Kidney epithelial cell (primary cell): ENCODE results near the gene CRACR2B. TPM values are rescaled to one million over a fixed set of nuclear protein-coding genes. Genes with fewer than 3 reads are reported as not detected.
A peak's percentile ranks its signal among the peaks of the same experiment; 100 is the strongest.

Experiments
- DNase-seq: peaks from one replicate; pipeline ENCODE4 v3.0.0-alpha.2; 2010; ENCODE audit warnings: low read depth
- H3K27me3 ChIP-seq: 2 replicates; pipeline ENCODE4 v1.6.0; 2011; ENCODE audit warnings: low read length; ENCODE audit not compliant: control insufficient read depth, insufficient read depth
- H3K36me3 ChIP-seq: 2 replicates; pipeline ENCODE4 v1.5.1; 2011; ENCODE audit warnings: low read length; ENCODE audit not compliant: control insufficient read depth, insufficient read depth
- H3K4me3 ChIP-seq: 2 replicates; pipeline ENCODE4 v1.5.1; 2011; ENCODE audit warnings: low read depth, mild to moderate bottlenecking, control low read depth, low read length
- CTCF ChIP-seq: IDR thresholded peaks from 2 replicates; pipeline ENCODE4 v1.5.1; 2011; ENCODE audit warnings: mild to moderate bottlenecking, moderate library complexity, low read length, control low read depth, inconsistent platforms; ENCODE audit not compliant: insufficient read depth, poor library complexity, severe bottlenecking
- total RNA-seq: library from RNA; depleted of rRNA; stranded (reverse); fragments of >200 nt; gene quantifications from 2 replicates; pipeline ENCODE4 v1.2.3, GENCODE V29; 2015

The CRACR2B gene
- total RNA-seq = 18.3 and 19.7 TPM in 2 replicates

GRCh38 chr11:827897-828192, at the start of gene CRACR2B:
TSS of gene CRACR2B (plus strand) at chr11:827919. CDS start at chr11:828608, 689 bp downstream.
- TF ChIP-seq CTCF = no peak
- H3K36me3 ChIP-seq = peaks cover 1% of the 10 kb centered on the region
- H3K27me3 ChIP-seq = peaks cover 2% of the 10 kb centered on the region
- peak within 1 kb of the TSS; percentile 34 for H3K4me3 ChIP-seq
- no peak for DNase-seq

GRCh38 chr11:778976-779954, 48.5 kb upstream of the CRACR2B start:
- no peak for DNase-seq
- no peaks in the 10 kb centered on the region for H3K36me3 ChIP-seq
- no peaks in the 10 kb centered on the region for H3K27me3 ChIP-seq
- no peak overlapping the region for H3K4me3 ChIP-seq
- TF ChIP-seq CTCF = no peak

- H3K27me3 ChIP-seq = no peaks in the 10 kb centered on the region
- no peaks in the 10 kb centered on the region for H3K36me3 ChIP-seq
- TF ChIP-seq CTCF = no peak
- no peak overlapping the region for H3K4me3 ChIP-seq
- no peak for DNase-seq
Observed at GRCh38 chr11:779955-780532, 47.7 kb upstream of the CRACR2B start.

- no peak for TF ChIP-seq CTCF
- Histone ChIP-seq H3K36me3 (no peaks in the 10 kb centered on the region), H3K4me3 (no peak overlapping the region), H3K27me3 (peaks cover 2% of the 10 kb centered on the region)
- no peak for DNase-seq
Observed at GRCh38 chr11:782264-783174, 45.2 kb upstream of the CRACR2B start.

- peaks cover 8% of the 10 kb centered on the region for H3K27me3 ChIP-seq
- H3K4me3 ChIP-seq = no peak overlapping the region
- H3K36me3 ChIP-seq = no peaks in the 10 kb centered on the region
- peak; percentile 96 for TF ChIP-seq CTCF
- DNase-seq = no peak
Observed at GRCh38 chr11:783581-784015, 44.1 kb upstream of the CRACR2B start.
